B cell (primary cell): ENCODE results near the gene COL5A1. TPM values are rescaled to one million over a fixed set of nuclear protein-coding genes. Genes with fewer than 3 reads are reported as not detected.
"Not testable (repeated sequence)": the region's sequence is repeated elsewhere in the genome, so short reads cannot be mapped to it uniquely, and the experiment has no call there.

Experiments
- ATAC-seq: fragments of 200-7000 bp; cut with Tn5 transposase; one replicate; pipeline ENCODE4 v1.10.0; 2021; ENCODE audit warnings: low read depth, mild to moderate bottlenecking, moderate number of reproducible peaks, moderate library complexity
- CTCF ChIA-PET: fragments of 350-600 bp; sonication (Branson Sonifier 250); formaldehyde crosslinking; loops from one replicate; lab custom pipeline; 2021; ENCODE audit warnings: antibody characterized with exemption, inconsistent platforms; lab: Charles Lee
- POLR2A ChIA-PET: fragments of 350-600 bp; sonication (Branson Sonifier 250); formaldehyde crosslinking; loops from one replicate; lab custom pipeline; 2021; ENCODE audit warnings: antibody characterized with exemption; lab: Charles Lee
- DNase-seq: peaks from one replicate; pipeline ENCODE4 v3.0.0; 2013
- H2AFZ ChIP-seq: 2 replicates; pipeline ENCODE4 v1.6.1; 2012; ENCODE audit warnings: mild to moderate bottlenecking, low read depth, low read length; ENCODE audit not compliant: insufficient read depth, poor library complexity, severe bottlenecking
- H3K27ac ChIP-seq, 2 donors: 1 replicate in 1 of 2; 2 replicates in 1 of 2; pipeline ENCODE4 v1.5.1; 2012 to 2013; ENCODE audit warnings: low read length in 2 of 2, mild to moderate bottlenecking in 2 of 2, moderate library complexity in 1 of 2
- H3K27me3 ChIP-seq, 4 experiments: fragments of 200-600 bp in 1 of 4; sonication (generic) in 1 of 4; replicated peaks in 1 of 4; 1 replicate in 2 of 4; 2 replicates in 2 of 4; pipeline versions ENCODE4 v1.6.1 to v1.7.0; 2013 to 2016; ENCODE audit warnings: low read length in 3 of 4, mild to moderate bottlenecking in 2 of 4, mixed read lengths in 1 of 4, moderate library complexity in 1 of 4; ENCODE audit not compliant: insufficient read depth in 4 of 4, control insufficient read depth in 3 of 4; ENCODE audit errors: control extremely low read depth in 1 of 4
- H3K36me3 ChIP-seq, 2 experiments: replicated peaks in 1 of 2; 1 replicate in 1 of 2; 2 replicates in 1 of 2; pipeline versions ENCODE4 v1.6.1 to v1.7.1; 2013; ENCODE audit warnings: low read length in 1 of 2; ENCODE audit not compliant: insufficient read depth in 2 of 2, control insufficient read depth in 1 of 2; ENCODE audit errors: control extremely low read depth in 1 of 2, extremely low read depth in 1 of 2
- H3K4me1 ChIP-seq, 2 donors: fragments of 200-600 bp in 1 of 2; sonication (generic) in 1 of 2; 1 replicate in 1 of 2; 2 replicates in 1 of 2; pipeline versions ENCODE4 v1.5.1 to v1.6.1; 2013 to 2017; ENCODE audit warnings: low read length in 2 of 2; ENCODE audit not compliant: control insufficient read depth in 2 of 2, insufficient read depth in 2 of 2
- H3K4me2 ChIP-seq: replicated peaks from 2 replicates; pipeline ENCODE3; 2012; ENCODE audit warnings: mild to moderate bottlenecking, low read depth, low read length; ENCODE audit not compliant: poor library complexity, severe bottlenecking
- H3K4me3 ChIP-seq, 5 experiments: fragments of 200-600 bp in 1 of 5; sonication (generic) in 1 of 5; 1 replicate in 3 of 5; 2 replicates in 2 of 5; pipeline versions ENCODE4 v1.5.1 to v1.7.0; 2011 to 2016; ENCODE audit warnings: low read length in 4 of 5, mild to moderate bottlenecking in 4 of 5, low read depth in 2 of 5, control low read depth in 1 of 5, moderate library complexity in 1 of 5; ENCODE audit not compliant: insufficient read depth in 1 of 5; ENCODE audit errors: control extremely low read depth in 1 of 5, extremely low read depth in 1 of 5
- H3K79me2 ChIP-seq: fragments of 200-600 bp; sonication (generic); one replicate; pipeline ENCODE4 v1.6.0; 2016; ENCODE audit warnings: low read length; ENCODE audit not compliant: control insufficient read depth, insufficient read depth
- H3K9ac ChIP-seq: fragments of 200-600 bp; sonication (generic); 2 replicates; pipeline ENCODE4 v1.6.1; 2017; ENCODE audit warnings: mild to moderate bottlenecking, low read length, moderate library complexity
- H3K9me3 ChIP-seq, 3 donors: one replicate each; pipeline versions ENCODE4 v1.6.1 to v1.7.1; 2013; ENCODE audit warnings: low read length in 2 of 3; ENCODE audit not compliant: control insufficient read depth in 2 of 3, insufficient read depth in 1 of 3; ENCODE audit errors: control extremely low read depth in 1 of 3
- H4K20me1 ChIP-seq: 2 replicates; pipeline ENCODE4 v1.6.0; 2012; ENCODE audit warnings: mild to moderate bottlenecking, low read length; ENCODE audit not compliant: insufficient read depth, control insufficient read depth, poor library complexity, severe bottlenecking
- H3K27ac Mint-ChIP-seq: one replicate; pipeline ENCODE4 v1.8.0; 2021; ENCODE audit warnings: mixed read lengths
- H3K27me3 Mint-ChIP-seq: one replicate; pipeline ENCODE4 v1.8.0; 2021; ENCODE audit warnings: mixed read lengths
- H3K4me1 Mint-ChIP-seq: one replicate; pipeline ENCODE4 v1.8.0; 2021; ENCODE audit warnings: mixed read lengths
- H3K4me3 Mint-ChIP-seq: one replicate; pipeline ENCODE4 v1.8.0; 2021; ENCODE audit warnings: mixed read lengths
- H3K9me3 Mint-ChIP-seq: one replicate; pipeline ENCODE4 v1.8.0; 2022; ENCODE audit warnings: mixed read lengths; ENCODE audit not compliant: insufficient read depth
- EZH2 ChIP-seq: IDR thresholded peaks from 2 replicates; pipeline ENCODE4 v1.6.1; 2012; ENCODE audit warnings: borderline replicate concordance, low read depth, mild to moderate bottlenecking, moderate library complexity, low read length; ENCODE audit not compliant: insufficient read depth, poor library complexity, severe bottlenecking
- WGBS: methylation state at CpG from one replicate; pipeline ENCODE4 v1.1.5; 2013; ENCODE audit warnings: missing lambda C conversion rate; ENCODE audit not compliant: insufficient coverage; 5-methylcytosine and 5-hydroxymethylcytosine counted together
- intact Hi-C: fragments of 100-400 bp; cut with micrococcal nuclease; formaldehyde crosslinking; loops from one replicate; pipeline ENCODE4 v1.10.0; 2022
- polyA plus RNA-seq: library from polyadenylated mRNA; depleted of rRNA; stranded (reverse); fragments of >200 nt; gene quantifications from 2 replicates; pipeline ENCODE4 v1.2.3, GENCODE V29; 2012
- total RNA-seq, 2 donors: library from RNA; stranded (reverse); fragments of 120-200 nt in 1 of 2; gene quantifications; 1 replicate in 1 of 2; 2 replicates in 1 of 2; pipeline versions ENCODE4 v1.2.3 to v1.2.4, GENCODE V29; 2013 to 2022
- TF ChIP-seq, protein P1 (sequence below): fragments of 200-600 bp; IDR thresholded peaks from one replicate; pipeline ENCODE4 v1.8.0; 2022; ENCODE audit warnings: antibody characterized with exemption, mild to moderate bottlenecking

COL5A1 gene
- total and polyA plus RNA-seq, 2 donors (not counting 1 experiment from before 2014, with no cell fraction given), result 0.06 TPM; not detected in 1

DNA sequence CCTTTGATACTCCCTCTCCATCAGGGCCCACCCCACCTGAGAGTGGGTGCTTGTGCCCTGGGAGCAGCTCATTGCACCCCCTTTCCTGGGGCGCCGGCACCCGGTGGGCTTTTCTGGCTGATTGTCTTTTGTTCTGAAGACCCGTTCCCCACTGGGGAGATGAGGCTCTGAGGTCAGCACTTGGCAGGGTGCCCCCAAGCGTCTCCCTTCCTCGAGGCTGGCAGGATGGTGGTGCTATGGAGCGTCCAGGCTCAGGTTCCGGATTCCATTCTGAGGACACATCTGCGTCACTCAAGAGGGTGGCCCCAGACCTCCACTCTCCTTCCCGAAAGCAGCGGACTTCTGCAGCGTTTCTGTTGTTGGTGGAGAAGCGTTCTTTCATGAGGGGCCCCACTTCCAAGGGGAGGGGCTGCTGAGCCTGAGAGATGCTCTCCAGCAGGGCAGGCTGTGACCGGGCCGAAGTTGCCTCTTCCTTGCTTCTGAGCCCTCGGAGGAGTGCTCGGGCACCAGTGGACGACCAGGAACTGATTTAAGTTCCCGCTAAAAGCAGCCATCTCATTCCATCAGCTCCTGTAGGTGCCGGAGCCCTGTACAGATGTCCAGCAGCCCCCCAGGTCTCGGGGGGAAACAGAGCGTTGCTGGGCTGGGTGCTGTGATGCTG is 42.2 kb downstream of the COL5A1 start:
- intact Hi-C loops, result no loop called here
- H3K79me2 ChIP-seq, result no peaks in the 10 kb centered on the region
- DNase-seq (no peak), ATAC-seq (no peak)
- peaks cover 0 to 3% (median 0%) of the 10 kb centered on the region in 4 experiments for H3K27me3 ChIP-seq
- 93% methylated on average over 21 of the region's 22 CpGs for WGBS
- Mint-ChIP-seq H3K27ac (no peak overlapping the region), H3K9me3 (no peaks in the 10 kb centered on the region), H3K27me3 (no peaks in the 10 kb centered on the region), H3K4me3 (no peak overlapping the region), H3K4me1 (peaks cover 1% of the 10 kb centered on the region)
- no peak overlapping the region for H3K4me2 ChIP-seq
- CTCF ChIA-PET, result no interaction called here
- TF ChIP-seq, protein P1, sequence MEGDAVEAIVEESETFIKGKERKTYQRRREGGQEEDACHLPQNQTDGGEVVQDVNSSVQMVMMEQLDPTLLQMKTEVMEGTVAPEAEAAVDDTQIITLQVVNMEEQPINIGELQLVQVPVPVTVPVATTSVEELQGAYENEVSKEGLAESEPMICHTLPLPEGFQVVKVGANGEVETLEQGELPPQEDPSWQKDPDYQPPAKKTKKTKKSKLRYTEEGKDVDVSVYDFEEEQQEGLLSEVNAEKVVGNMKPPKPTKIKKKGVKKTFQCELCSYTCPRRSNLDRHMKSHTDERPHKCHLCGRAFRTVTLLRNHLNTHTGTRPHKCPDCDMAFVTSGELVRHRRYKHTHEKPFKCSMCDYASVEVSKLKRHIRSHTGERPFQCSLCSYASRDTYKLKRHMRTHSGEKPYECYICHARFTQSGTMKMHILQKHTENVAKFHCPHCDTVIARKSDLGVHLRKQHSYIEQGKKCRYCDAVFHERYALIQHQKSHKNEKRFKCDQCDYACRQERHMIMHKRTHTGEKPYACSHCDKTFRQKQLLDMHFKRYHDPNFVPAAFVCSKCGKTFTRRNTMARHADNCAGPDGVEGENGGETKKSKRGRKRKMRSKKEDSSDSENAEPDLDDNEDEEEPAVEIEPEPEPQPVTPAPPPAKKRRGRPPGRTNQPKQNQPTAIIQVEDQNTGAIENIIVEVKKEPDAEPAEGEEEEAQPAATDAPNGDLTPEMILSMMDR, result no peak
- no peak for TF ChIP-seq EZH2
- POLR2A ChIA-PET, result no interaction called here
- H3K9ac ChIP-seq, result no peak overlapping the region
- H2AFZ ChIP-seq, result no peak overlapping the region
- H3K4me1 ChIP-seq, result peaks cover 5 to 6% of the 10 kb centered on the region in 2 donors
- H3K36me3 ChIP-seq, result no peaks in the 10 kb centered on the region
- no peak overlapping the region for H3K4me3 ChIP-seq
- no peaks in the 10 kb centered on the region for H4K20me1 ChIP-seq
- no peak overlapping the region for H3K27ac ChIP-seq
- no peaks in the 10 kb centered on the region for H3K9me3 ChIP-seq

DNA sequence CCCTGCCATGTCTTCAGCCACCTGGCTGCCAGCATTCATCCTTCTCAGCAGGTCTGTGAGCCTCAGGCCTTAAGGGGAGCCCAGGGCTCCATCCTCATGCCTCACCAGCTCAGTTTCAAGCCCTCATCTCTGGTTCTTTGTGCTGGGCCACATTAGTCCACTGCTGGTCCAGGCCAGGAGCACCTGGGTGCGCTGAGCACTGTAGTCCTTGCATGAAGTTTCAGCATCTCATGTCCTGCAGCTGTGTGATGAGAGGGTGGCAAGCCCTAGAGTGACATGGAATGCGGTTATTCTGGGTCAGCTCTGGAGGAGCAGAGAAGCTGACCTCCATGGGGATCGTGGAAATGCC is 42.7 kb downstream of the COL5A1 start:
- no peak for ATAC-seq
- POLR2A ChIA-PET, result no interaction called here

DNA sequence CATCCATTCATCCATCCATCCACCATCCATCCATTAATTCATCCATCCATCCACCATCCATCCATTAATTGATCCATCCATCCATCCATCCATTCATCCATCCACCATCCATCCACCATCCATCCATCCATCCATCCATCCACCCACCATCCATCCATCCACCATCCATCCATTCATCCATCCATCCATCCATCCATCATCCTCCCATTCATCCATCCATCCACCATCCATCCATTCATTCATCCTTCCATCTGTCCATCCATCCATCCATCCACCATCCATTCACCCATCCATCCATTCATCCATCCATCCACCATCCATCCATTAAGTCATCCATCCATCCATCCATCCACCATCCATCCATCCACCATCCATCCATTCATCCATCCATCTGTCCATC is 43.3 kb downstream of the COL5A1 start:
- H3K79me2 ChIP-seq, H3K4me2 ChIP-seq, CTCF ChIA-PET, H2AFZ ChIP-seq, H3K4me1 Mint-ChIP-seq, H3K27me3 ChIP-seq, H4K20me1 ChIP-seq, H3K9ac ChIP-seq, DNase-seq, POLR2A ChIA-PET, H3K9me3 ChIP-seq, ATAC-seq, H3K4me1 ChIP-seq, H3K4me3 Mint-ChIP-seq, H3K27me3 Mint-ChIP-seq, H3K4me3 ChIP-seq, H3K27ac Mint-ChIP-seq, H3K9me3 Mint-ChIP-seq, H3K27ac ChIP-seq, H3K36me3 ChIP-seq, intact Hi-C loops: not testable (repeated sequence)

More for the DNA sequence above, 42.7 kb downstream of the COL5A1 start:
- H3K4me3 Mint-ChIP-seq, result no peak overlapping the region
- Histone ChIP-seq H4K20me1 (no peaks in the 10 kb centered on the region), H3K4me1 (peaks cover 5 to 6% of the 10 kb centered on the region in 2 donors), H3K27ac (no peak overlapping the region), H3K4me2 (no peak overlapping the region), H3K4me3 (no peak overlapping the region), H3K9ac (no peak overlapping the region), H3K36me3 (no peaks in the 10 kb centered on the region), H2AFZ (no peak overlapping the region), H3K9me3 (no peaks in the 10 kb centered on the region), H3K27me3 (peaks cover 0 to 3% (median 0%) of the 10 kb centered on the region in 4 experiments), H3K79me2 (no peaks in the 10 kb centered on the region)
- H3K27ac Mint-ChIP-seq, result no peak overlapping the region
- intact Hi-C loops, result no loop called here
- WGBS, result 92% methylated on average over 2 of the region's 3 CpGs
- CTCF ChIA-PET, result no interaction called here
- no peaks in the 10 kb centered on the region for H3K27me3 Mint-ChIP-seq
- H3K9me3 Mint-ChIP-seq, result no peaks in the 10 kb centered on the region
- no peak for DNase-seq
- peaks cover 1% of the 10 kb centered on the region for H3K4me1 Mint-ChIP-seq
- TF ChIP-seq, protein P1, result no peak
- no peak for TF ChIP-seq EZH2
